Parathyroid adenoma (tissue), 2 donors: ENCODE data around the gene OR10A3.
A peak's percentile ranks its signal among the peaks of the same experiment; 100 is the strongest.

Source experiments
- H2AFZ ChIP-seq: fragments of 300-600 bp; sonication (generic); one replicate; pipeline ENCODE4 v1.7.0; 2017; ENCODE audit warnings: antibody characterized with exemption, mild to moderate bottlenecking
- H3K27ac ChIP-seq: fragments of 300-600 bp; sonication (generic); one replicate; pipeline ENCODE4 v1.7.0; 2017
- H3K27me3 ChIP-seq: fragments of 300-600 bp; sonication (generic); one replicate; pipeline ENCODE4 v1.7.0; 2017; ENCODE audit warnings: low read length; ENCODE audit not compliant: control insufficient read depth, insufficient read depth
- H3K36me3 ChIP-seq: fragments of 300-600 bp; sonication (generic); one replicate; pipeline ENCODE4 v1.7.0; 2017; ENCODE audit warnings: low read length; ENCODE audit not compliant: control insufficient read depth, insufficient read depth
- H3K4me1 ChIP-seq: fragments of 300-600 bp; sonication (generic); one replicate; pipeline ENCODE4 v1.7.0; 2017; ENCODE audit warnings: control low read depth
- H3K4me2 ChIP-seq: fragments of 300-600 bp; sonication (generic); one replicate; pipeline ENCODE4 v1.7.0; 2017; ENCODE audit warnings: low read length
- H3K4me3 ChIP-seq: fragments of 300-600 bp; sonication (generic); one replicate; pipeline ENCODE4 v1.7.0; 2017; ENCODE audit warnings: low read depth, low read length
- H3K79me2 ChIP-seq: fragments of 300-600 bp; sonication (generic); one replicate; pipeline ENCODE4 v1.7.0; 2017; ENCODE audit warnings: control low read depth
- H3K9ac ChIP-seq: fragments of 300-600 bp; sonication (generic); one replicate; pipeline ENCODE4 v1.7.0; 2017; ENCODE audit warnings: mild to moderate bottlenecking
- H3K9me3 ChIP-seq: fragments of 300-600 bp; sonication (generic); one replicate; pipeline ENCODE4 v1.7.0; 2017; ENCODE audit warnings: low read length; ENCODE audit not compliant: control insufficient read depth
- CTCF ChIP-seq: fragments of 300-600 bp; sonication (generic); IDR thresholded peaks from one replicate; pipeline ENCODE4 v1.7.0; 2017; ENCODE audit warnings: antibody characterized with exemption, mild to moderate bottlenecking
- donor health status: primary hyperparathyroidism.

OR10A3 gene

DNA sequence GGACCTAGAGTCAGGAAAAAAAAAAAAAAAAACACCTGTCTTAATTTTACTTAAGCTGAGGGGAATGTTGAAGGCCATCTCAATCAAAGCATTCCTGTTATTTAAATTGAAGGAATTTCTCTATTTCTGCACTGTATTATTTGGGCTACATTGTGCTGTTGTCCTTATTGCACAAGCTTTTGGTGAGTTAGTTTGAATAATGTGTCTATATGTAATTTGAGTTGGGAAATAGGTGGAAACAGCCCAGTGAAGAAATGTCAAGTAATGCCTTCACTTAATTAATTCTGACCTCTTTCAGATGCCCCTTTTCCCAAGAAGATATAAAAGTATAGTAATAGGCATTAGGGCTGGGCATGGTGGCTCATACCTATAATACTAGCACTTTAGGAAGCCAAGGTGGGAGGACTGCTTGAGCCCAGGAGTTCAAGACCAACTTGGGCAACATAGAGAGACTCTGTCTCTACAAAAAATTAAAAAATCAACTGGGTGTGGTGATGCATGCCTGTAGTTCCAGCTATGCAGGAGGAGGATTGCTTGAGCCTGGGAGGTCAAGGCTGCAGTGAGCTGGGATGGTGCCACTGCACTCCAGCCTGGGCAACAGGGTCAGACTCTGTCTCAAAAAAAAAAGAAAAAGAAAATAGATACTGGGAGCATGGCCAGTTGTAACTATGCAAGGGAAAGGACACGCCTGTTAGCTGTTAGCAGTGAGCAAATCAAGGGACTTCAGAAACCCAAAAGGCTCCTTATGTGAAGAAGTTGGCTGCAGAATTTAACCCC lies 45.3 kb downstream of the OR10A3 start:
- no peak for TF ChIP-seq CTCF
- Histone ChIP-seq H3K9ac (no peak overlapping the region), H3K27ac (no peak overlapping the region), H3K4me2 (no peak overlapping the region), H3K27me3 (no peaks in the 10 kb centered on the region), H3K36me3 (no peaks in the 10 kb centered on the region), H3K9me3 (no peaks in the 10 kb centered on the region), H2AFZ (no peak overlapping the region), H3K4me3 (no peak overlapping the region), H3K4me1 (no peaks in the 10 kb centered on the region), H3K79me2 (no peaks in the 10 kb centered on the region)

- Histone ChIP-seq H3K9ac (no peak overlapping the region), H2AFZ (no peak overlapping the region), H3K4me2 (no peak overlapping the region), H3K9me3 (no peaks in the 10 kb centered on the region), H3K27ac (no peak overlapping the region), H3K36me3 (no peaks in the 10 kb centered on the region), H3K4me3 (no peak overlapping the region), H3K4me1 (no peaks in the 10 kb centered on the region), H3K27me3 (no peaks in the 10 kb centered on the region), H3K79me2 (no peaks in the 10 kb centered on the region)
- TF ChIP-seq CTCF, result no peak
Measured at GRCh38 chr11:7894251-7894650, 47.3 kb downstream of the OR10A3 start.

DNA sequence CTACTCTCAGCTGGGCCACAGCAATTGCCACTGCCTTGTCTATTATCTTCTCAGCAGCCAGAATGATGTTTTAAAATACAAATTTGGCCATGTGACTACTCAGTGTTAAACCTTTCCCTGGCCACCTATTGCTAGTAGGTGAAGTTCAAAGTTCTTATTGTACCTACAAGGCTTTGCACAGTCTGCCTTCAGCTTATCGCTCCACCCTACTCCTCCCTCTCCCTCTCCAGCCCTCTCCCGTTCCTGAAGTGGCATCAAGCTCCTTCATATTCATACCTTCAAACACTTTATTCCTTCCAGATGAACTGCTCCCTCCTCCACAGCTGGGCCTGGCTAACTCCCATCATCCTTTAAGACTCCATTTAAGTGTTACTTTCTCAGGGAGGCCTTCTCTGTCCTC lies 47.7 kb downstream of the OR10A3 start:
- Histone ChIP-seq H3K79me2 (no peaks in the 10 kb centered on the region), H3K4me3 (no peak overlapping the region), H3K36me3 (no peaks in the 10 kb centered on the region), H3K9me3 (no peaks in the 10 kb centered on the region), H2AFZ (no peak overlapping the region), H3K27me3 (no peaks in the 10 kb centered on the region), H3K4me2 (no peak overlapping the region), H3K9ac (no peak overlapping the region), H3K27ac (no peak overlapping the region), H3K4me1 (no peaks in the 10 kb centered on the region)
- TF ChIP-seq CTCF, result no peak

DNA sequence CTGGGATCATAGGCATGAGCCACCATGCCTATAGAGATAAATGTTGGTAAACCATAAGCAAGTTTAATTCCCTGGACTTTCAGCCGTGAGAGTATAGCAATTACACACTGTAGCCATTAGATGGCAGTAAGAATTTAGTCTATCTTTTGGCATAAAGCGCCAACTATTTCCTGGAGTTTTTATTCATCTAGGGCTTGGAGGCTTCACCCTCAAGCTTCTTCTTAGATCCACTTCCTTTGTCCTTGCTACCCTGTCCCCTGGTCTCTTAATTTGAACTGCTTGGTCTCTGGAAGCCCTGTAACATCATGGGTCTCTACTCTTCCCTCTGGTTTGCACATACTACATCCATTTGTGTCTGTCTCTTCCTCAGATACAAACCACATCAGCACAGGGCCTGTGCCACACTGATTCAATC lies 48.7 kb downstream of the OR10A3 start:
- H3K4me2 ChIP-seq, result no peak overlapping the region
- H3K9ac ChIP-seq, result no peak overlapping the region
- peak; percentile 42 for TF ChIP-seq CTCF
- H3K9me3 ChIP-seq, result no peaks in the 10 kb centered on the region
- H3K4me1 ChIP-seq, result no peaks in the 10 kb centered on the region
- no peak overlapping the region for H3K4me3 ChIP-seq
- H3K79me2 ChIP-seq, result no peaks in the 10 kb centered on the region
- no peaks in the 10 kb centered on the region for H3K36me3 ChIP-seq
- no peak overlapping the region for H3K27ac ChIP-seq
- H3K27me3 ChIP-seq, result no peaks in the 10 kb centered on the region
- peak overlapping the region; percentile 40 for H2AFZ ChIP-seq

- Histone ChIP-seq H3K36me3 (no peaks in the 10 kb centered on the region), H3K4me1 (no peaks in the 10 kb centered on the region), H3K9me3 (no peaks in the 10 kb centered on the region), H3K9ac (no peak overlapping the region), H3K4me3 (no peak overlapping the region), H3K4me2 (no peak overlapping the region), H3K27me3 (no peaks in the 10 kb centered on the region), H3K27ac (no peak overlapping the region), H2AFZ (no peak overlapping the region), H3K79me2 (no peaks in the 10 kb centered on the region)
- TF ChIP-seq CTCF, result no peak
Measured at GRCh38 chr11:7892059-7892699, 49.3 kb downstream of the OR10A3 start.
